ENCODE results near the gene ARL5A. TPM values are rescaled to one million over a fixed set of nuclear protein-coding genes. Genes with fewer than 3 reads are reported as not detected.

ARL5A gene
- total and polyA plus RNA-seq, 2 experiments from 2014 or later = 12.5 to 22.7 TPM

DNA sequence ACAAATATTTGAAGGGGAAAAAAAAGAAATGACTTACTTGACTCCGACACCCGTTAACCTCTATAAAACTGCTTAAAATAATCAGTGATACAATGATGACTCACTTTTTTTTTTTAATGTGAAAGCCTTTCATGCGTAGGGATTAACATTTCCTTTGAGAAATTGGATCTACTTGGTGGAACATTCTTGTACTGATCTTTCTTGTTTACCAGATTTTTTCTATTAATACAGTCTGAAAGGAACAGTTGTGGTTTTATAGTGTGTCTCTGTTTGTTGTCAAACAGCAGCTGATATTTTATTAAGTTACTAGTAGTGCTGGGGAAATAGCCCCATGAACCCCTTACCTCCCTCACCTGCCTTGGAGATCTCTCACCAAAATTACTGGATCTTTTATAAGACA, 53.7 kb downstream of the ARL5A start:
- no peaks in the 10 kb centered on the region for H3K9me3 ChIP-seq (ENCODE audit: low read depth)
- peak overlapping the region; percentile 71 for H3K9ac ChIP-seq
- no peaks in the 10 kb centered on the region for H3K27me3 ChIP-seq (replicated peaks; ENCODE audit: insufficient read depth)
- no peaks in the 10 kb centered on the region for H3K36me3 ChIP-seq (ENCODE audit: low read depth)
- H3K4me1 ChIP-seq (ENCODE audit: insufficient read depth) = peaks cover 38% of the 10 kb centered on the region
- H3K9me2 ChIP-seq (ENCODE audit: insufficient read depth) = no peaks in the 10 kb centered on the region
- WGBS, 2 experiments (ENCODE audit: low coverage in 1 of 2, low lambda C conversion rate in 2 of 2, missing lambda C conversion rate in 2 of 2) = 0 to 2% methylated on average over 3 of the region's 3 CpGs
- peak; percentile 83 for DNase-seq
- peaks cover 23% of the 10 kb centered on the region for H3F3A ChIP-seq (ENCODE audit: insufficient read depth)
- H2AFZ ChIP-seq = no peak overlapping the region
- in situ Hi-C loops (cut with MboI) = no loop called here
- H3K4me3 ChIP-seq = peak overlapping the region; percentile 18; the same call in 1 of the 2 replicates
- H3K79me2 ChIP-seq (ENCODE audit: insufficient read depth) = no peaks in the 10 kb centered on the region
- peak overlapping the region; percentile 84 for H3K27ac ChIP-seq
- peak overlapping the region; percentile 71 for H3K4me2 ChIP-seq (ENCODE audit: unreplicated experiment)
- TF ChIP-seq EZH2phosphoT487 (IDR thresholded peaks at IDR 0.05; ENCODE audit: insufficient read depth, low read depth) (no peak), EZH2 (IDR thresholded peaks at IDR 0.05; ENCODE audit: insufficient read depth, poor library complexity, severe bottlenecking) (no peak)
- no peaks in the 10 kb centered on the region for H4K20me1 ChIP-seq (ENCODE audit: insufficient read depth)

DNA sequence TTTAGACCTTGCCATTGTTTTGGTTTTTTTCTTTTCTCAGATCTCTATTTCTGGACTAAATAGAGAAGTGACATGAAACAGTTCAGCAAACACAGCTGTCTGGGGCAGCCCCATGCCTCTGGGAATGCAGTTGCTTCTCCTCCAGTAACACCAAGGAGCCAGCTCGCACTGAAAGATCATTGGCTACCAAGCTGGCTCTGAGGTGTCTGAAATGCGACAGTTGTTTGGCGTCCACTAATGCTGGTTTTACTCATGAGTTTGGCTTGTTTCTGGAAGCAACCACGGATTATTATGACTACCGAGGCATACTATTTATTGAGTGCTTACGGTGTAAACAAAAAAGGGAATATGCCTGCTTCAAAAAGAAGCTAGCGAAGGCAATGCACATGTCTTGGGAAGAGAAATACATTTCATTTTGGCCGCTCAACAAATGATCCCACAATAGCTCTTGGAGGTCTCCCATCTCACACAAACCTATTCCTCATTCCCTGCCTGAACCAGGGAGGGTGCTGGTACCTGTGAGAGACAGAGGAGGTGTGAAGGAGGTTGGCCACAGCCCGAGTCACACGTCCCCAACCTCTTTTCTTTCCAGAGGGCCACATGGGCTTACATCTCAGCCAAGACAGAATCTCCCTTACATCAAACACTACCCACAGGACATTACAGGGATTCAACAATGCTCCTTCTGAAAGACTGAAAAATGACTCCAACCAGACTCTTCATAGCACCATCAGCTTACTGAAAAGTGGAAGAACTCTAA, 56.4 kb downstream of the ARL5A start:
- Histone ChIP-seq H3K27ac (peak overlapping the region; percentile 57), H3F3A (ENCODE audit: insufficient read depth) (peaks cover 23% of the 10 kb centered on the region), H3K9me3 (ENCODE audit: low read depth) (no peaks in the 10 kb centered on the region), H3K4me1 (ENCODE audit: insufficient read depth) (peaks cover 43% of the 10 kb centered on the region), H3K27me3 (replicated peaks; ENCODE audit: insufficient read depth) (no peaks in the 10 kb centered on the region), H3K9me2 (ENCODE audit: insufficient read depth) (no peaks in the 10 kb centered on the region), H3K79me2 (ENCODE audit: insufficient read depth) (no peaks in the 10 kb centered on the region), H3K36me3 (ENCODE audit: low read depth) (no peaks in the 10 kb centered on the region), H4K20me1 (ENCODE audit: insufficient read depth) (no peaks in the 10 kb centered on the region), H3K9ac (peak overlapping the region; percentile 36; the same call in 1 of the 2 replicates), H3K4me2 (ENCODE audit: unreplicated experiment) (peak overlapping the region; percentile 18), H2AFZ (no peak overlapping the region; the same call in 1 of the 2 replicates), H3K4me3 (no peak overlapping the region)
- TF ChIP-seq EZH2 (IDR thresholded peaks at IDR 0.05; ENCODE audit: insufficient read depth, poor library complexity, severe bottlenecking) (no peak), EZH2phosphoT487 (IDR thresholded peaks at IDR 0.05; ENCODE audit: insufficient read depth, low read depth) (no peak)
- WGBS, 2 experiments (ENCODE audit: low coverage in 1 of 2, low lambda C conversion rate in 2 of 2, missing lambda C conversion rate in 2 of 2) = 10% methylated on average over 10 of the region's 10 CpGs
- in situ Hi-C loops (cut with MboI) = no loop called here
- peak; percentile 89 for DNase-seq

DNA sequence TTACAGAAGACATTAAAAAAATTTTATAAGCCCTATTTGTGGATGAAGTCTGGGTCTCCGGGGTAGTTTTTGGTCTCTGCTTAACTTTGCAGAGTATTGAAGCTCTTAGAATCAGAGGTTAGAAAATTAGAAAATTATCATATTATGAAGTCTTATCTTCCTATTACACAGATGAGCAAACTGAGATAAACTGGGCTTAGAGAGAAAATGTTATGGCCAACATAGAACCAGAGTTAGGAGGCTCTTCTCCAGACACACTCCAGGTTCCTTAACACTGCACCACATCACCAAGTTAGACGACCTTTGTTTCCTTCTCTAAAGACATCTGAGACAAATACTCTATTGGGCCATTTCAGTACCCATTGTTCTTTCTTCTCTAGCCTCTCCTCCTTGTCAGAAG, 57.2 kb downstream of the ARL5A start:
- H3K9ac ChIP-seq = no peak overlapping the region
- in situ Hi-C loops (cut with MboI) = no loop called here
- DNase-seq = no peak
- H3K9me3 ChIP-seq (ENCODE audit: low read depth) = no peaks in the 10 kb centered on the region
- H3K27ac ChIP-seq = peak overlapping the region; percentile 54
- H3K4me3 ChIP-seq = no peak overlapping the region
- H4K20me1 ChIP-seq (ENCODE audit: insufficient read depth) = no peaks in the 10 kb centered on the region
- no peaks in the 10 kb centered on the region for H3K9me2 ChIP-seq (ENCODE audit: insufficient read depth)
- peaks cover 43% of the 10 kb centered on the region for H3K4me1 ChIP-seq (ENCODE audit: insufficient read depth)
- H3K27me3 ChIP-seq (replicated peaks; ENCODE audit: insufficient read depth) = no peaks in the 10 kb centered on the region
- TF ChIP-seq EZH2 (IDR thresholded peaks at IDR 0.05; ENCODE audit: insufficient read depth, poor library complexity, severe bottlenecking) (no peak), EZH2phosphoT487 (IDR thresholded peaks at IDR 0.05; ENCODE audit: insufficient read depth, low read depth) (no peak)
- no peak overlapping the region for H2AFZ ChIP-seq
- no peak overlapping the region for H3K4me2 ChIP-seq (ENCODE audit: unreplicated experiment)
- no peaks in the 10 kb centered on the region for H3K36me3 ChIP-seq (ENCODE audit: low read depth)
- WGBS, 2 experiments (ENCODE audit: low coverage in 1 of 2, low lambda C conversion rate in 2 of 2, missing lambda C conversion rate in 2 of 2) = 72 to 92% methylated on average over 2 of the region's 2 CpGs
- no peaks in the 10 kb centered on the region for H3K79me2 ChIP-seq (ENCODE audit: insufficient read depth)
- peaks cover 23% of the 10 kb centered on the region for H3F3A ChIP-seq (ENCODE audit: insufficient read depth)

DNA sequence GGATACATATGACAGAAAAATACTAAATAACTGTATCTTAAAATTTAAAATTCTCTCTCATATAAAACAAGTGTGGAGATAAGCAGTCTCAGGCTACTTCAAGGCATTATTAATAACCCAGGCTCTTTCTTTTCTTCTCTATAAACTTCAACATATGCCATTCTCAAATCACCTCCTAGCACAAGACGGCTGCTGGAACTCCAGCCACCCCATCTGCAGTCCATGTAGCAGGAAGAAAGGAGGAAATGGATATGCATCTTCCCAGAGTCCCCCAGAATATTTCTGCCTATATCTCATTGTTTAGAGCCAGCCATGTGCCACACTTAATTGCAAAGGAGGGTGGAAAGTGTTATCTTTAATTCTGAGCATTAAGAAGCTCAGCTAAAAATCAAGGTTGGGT, 58.6 kb downstream of the ARL5A start:
- Histone ChIP-seq H3K36me3 (ENCODE audit: low read depth) (no peaks in the 10 kb centered on the region), H3K9me3 (ENCODE audit: low read depth) (no peaks in the 10 kb centered on the region), H3K4me1 (ENCODE audit: insufficient read depth) (peaks cover 32% of the 10 kb centered on the region), H3K4me2 (ENCODE audit: unreplicated experiment) (no peak overlapping the region), H3K4me3 (no peak overlapping the region), H3K27me3 (replicated peaks; ENCODE audit: insufficient read depth) (no peaks in the 10 kb centered on the region), H3K9ac (no peak overlapping the region), H3K27ac (no peak overlapping the region), H4K20me1 (ENCODE audit: insufficient read depth) (no peaks in the 10 kb centered on the region), H3K79me2 (ENCODE audit: insufficient read depth) (no peaks in the 10 kb centered on the region), H3F3A (ENCODE audit: insufficient read depth) (peaks cover 10% of the 10 kb centered on the region), H2AFZ (no peak overlapping the region), H3K9me2 (ENCODE audit: insufficient read depth) (no peaks in the 10 kb centered on the region)
- 100% methylated on average over 1 of the region's 1 CpG for WGBS, 2 experiments (ENCODE audit: low coverage in 1 of 2, low lambda C conversion rate in 2 of 2, missing lambda C conversion rate in 2 of 2)
- no peak for DNase-seq
- in situ Hi-C loops (cut with MboI) = no loop called here
- no peak for TF ChIP-seq EZH2 (IDR thresholded peaks at IDR 0.05; ENCODE audit: insufficient read depth, poor library complexity, severe bottlenecking)
- no peak for TF ChIP-seq EZH2phosphoT487 (IDR thresholded peaks at IDR 0.05; ENCODE audit: insufficient read depth, low read depth)
